Measurements from ENCODE around the gene SLC25A43. TPM values are rescaled to one million over a fixed set of nuclear protein-coding genes. Genes with fewer than 3 reads are reported as not detected.
"Not testable (repeated sequence)": the region's sequence is repeated elsewhere in the genome, so short reads cannot be mapped to it uniquely, and the experiment has no call there.

The SLC25A43 gene
- polyA plus RNA-seq, result 12.5 TPM

- Mint-ChIP-seq H3K4me3 (peak within 1 kb of the TSS; percentile 84 to 97 (median 95)), H3K4me1 (peaks cover 11 to 18% (median 17%) of the 10 kb centered on the region in 3 donors), H3K27ac (peak within 1 kb of the TSS; percentile 86 to 94 (median 93)), H3K9me3 (no peaks in the 10 kb centered on the region), H3K36me3 (no peaks in the 10 kb centered on the region), H3K27me3 (peaks cover 3% of the 10 kb centered on the region)
Observed at GRCh38 chrX:119398974-119399771, at the start of gene SLC25A43. Gene SLC25A43, plus strand, starts transcription at chrX:119399336. Its CDS starts 68 bp downstream, at chrX:119399404.

- Mint-ChIP-seq H3K27ac (no peak overlapping the region), H3K9me3 (peaks cover 0 to 3% (median 0%) of the 10 kb centered on the region in 3 donors), H3K36me3 (peaks cover 1% of the 10 kb centered on the region), H3K4me1 (peaks cover 0 to 2% (median 0%) of the 10 kb centered on the region in 3 donors), H3K27me3 (peaks cover 14% of the 10 kb centered on the region), H3K4me3 (no peak overlapping the region)
Observed at GRCh38 chrX:119359618-119360382, 39.3 kb upstream of the SLC25A43 start.

DNA sequence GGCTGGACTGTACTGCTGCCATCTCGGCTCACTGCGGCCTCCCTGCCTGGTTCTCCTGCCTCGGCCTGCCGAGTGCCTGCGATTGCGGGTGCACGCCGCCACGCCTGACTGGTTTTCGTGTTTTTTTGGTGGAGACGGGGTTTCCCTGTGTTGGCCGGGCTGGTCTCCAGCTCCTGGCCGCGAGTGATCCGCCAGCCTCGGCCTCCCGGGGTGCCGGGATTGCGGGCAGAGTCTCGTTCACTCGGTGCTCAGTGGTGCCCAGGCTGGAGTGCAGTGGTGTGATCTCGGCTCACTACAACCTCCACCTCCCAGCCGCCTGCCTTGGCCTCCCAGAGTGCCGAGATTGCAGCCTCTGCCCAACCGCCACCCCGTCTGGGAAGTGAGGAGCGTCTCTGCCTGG, 37.7 kb upstream of the SLC25A43 start:
- not testable (repeated sequence) for H3K4me1 Mint-ChIP-seq, H3K27ac Mint-ChIP-seq, H3K27me3 Mint-ChIP-seq, H3K9me3 Mint-ChIP-seq, H3K36me3 Mint-ChIP-seq, H3K4me3 Mint-ChIP-seq

DNA sequence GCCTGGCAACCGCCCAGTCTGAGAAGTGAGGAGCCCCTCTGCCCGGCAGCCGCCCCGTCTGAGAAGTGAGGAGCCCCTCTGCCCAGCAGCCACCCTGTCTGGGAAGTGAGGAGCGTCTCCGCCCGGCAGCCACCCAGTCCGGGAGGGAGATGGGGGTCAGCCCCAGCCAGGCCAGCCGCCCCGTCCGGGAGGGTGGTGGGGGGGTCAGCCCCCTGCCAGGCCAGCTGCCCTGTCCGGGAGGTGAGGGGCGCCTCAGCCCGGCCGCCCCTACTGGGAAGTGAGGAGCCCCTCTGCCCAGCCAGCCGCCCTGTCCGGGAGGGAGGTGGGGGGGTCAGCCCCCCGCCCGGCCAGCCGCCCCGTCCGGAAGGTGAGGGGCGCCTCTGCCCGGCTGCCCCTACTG, 37.1 kb upstream of the SLC25A43 start:
- not testable (repeated sequence) for H3K36me3 Mint-ChIP-seq, H3K27ac Mint-ChIP-seq, H3K4me1 Mint-ChIP-seq, H3K9me3 Mint-ChIP-seq, H3K4me3 Mint-ChIP-seq, H3K27me3 Mint-ChIP-seq

DNA sequence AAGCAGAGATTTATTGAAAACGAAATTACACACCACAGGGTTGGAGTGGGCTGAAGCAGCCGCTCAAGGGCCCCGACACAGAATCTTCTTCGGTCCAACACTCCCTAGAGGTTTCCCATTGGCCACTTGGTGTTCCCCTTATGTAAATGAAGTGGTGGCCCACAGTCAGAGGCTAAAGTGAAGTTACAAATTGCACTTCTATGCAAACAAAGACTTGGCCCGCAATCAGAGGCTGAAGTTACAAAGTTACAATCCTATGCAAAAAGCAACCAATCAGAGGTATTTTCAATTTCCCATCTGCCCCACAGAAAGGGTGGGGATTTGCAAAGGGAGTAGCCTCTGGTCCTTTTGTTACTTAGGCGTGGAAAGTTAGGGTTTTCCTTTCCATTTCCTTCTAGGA, 35.7 kb upstream of the SLC25A43 start:
- Mint-ChIP-seq H3K36me3 (peaks cover 2% of the 10 kb centered on the region), H3K27me3 (peaks cover 9% of the 10 kb centered on the region), H3K9me3 (peaks cover 0 to 3% (median 0%) of the 10 kb centered on the region in 3 donors), H3K27ac (no peak overlapping the region), H3K4me3 (no peak overlapping the region), H3K4me1 (peaks cover 0 to 2% (median 0%) of the 10 kb centered on the region in 3 donors)

DNA sequence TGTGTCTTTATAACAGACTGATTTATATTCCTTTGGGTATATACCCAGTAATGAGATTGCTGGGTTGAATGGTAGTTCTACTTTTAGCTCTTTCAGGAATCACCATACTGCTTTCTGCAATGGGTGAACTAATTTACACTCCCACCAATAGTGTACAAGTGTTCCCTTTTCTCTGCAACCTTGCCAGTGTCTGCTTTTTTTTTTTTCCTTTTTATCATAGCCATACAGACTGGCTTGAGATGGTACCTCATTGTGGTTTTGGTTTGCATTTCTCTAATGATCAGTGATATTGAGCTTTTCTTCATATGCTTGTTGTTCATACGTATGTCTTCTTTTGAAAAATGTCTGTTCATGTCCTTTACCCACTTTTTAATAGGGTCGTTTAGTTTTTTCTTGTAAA, 27.3 kb upstream of the SLC25A43 start:
- not testable (repeated sequence) for H3K27ac Mint-ChIP-seq, H3K9me3 Mint-ChIP-seq, H3K36me3 Mint-ChIP-seq, H3K4me3 Mint-ChIP-seq, H3K4me1 Mint-ChIP-seq
- H3K27me3 Mint-ChIP-seq, result peaks cover 12% of the 10 kb centered on the region

DNA sequence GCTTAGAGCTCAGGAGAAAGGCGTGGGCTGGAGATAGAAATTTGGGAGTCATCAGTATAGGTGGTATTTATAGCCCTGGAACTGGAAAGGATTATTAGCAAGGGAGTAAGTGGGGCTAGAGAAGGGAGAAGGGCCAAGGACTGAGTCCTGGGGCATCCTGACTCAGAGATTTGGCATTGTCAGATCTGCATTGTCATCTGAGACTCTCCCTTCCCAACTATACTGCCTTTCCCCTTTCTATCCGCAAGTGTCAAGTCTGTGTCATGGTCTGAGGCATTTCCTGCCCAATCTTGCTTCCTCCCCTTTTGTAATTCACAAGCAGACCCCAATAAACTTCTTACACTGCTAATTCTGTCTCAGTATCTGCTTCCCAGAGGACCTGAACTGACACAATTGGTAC, 24.4 kb upstream of the SLC25A43 start:
- H3K4me3 Mint-ChIP-seq, result no peak overlapping the region
- no peaks in the 10 kb centered on the region for H3K9me3 Mint-ChIP-seq
- no peak overlapping the region for H3K27ac Mint-ChIP-seq
- H3K4me1 Mint-ChIP-seq, result no peaks in the 10 kb centered on the region
- H3K27me3 Mint-ChIP-seq, result peaks cover 12% of the 10 kb centered on the region
- no peaks in the 10 kb centered on the region for H3K36me3 Mint-ChIP-seq

DNA sequence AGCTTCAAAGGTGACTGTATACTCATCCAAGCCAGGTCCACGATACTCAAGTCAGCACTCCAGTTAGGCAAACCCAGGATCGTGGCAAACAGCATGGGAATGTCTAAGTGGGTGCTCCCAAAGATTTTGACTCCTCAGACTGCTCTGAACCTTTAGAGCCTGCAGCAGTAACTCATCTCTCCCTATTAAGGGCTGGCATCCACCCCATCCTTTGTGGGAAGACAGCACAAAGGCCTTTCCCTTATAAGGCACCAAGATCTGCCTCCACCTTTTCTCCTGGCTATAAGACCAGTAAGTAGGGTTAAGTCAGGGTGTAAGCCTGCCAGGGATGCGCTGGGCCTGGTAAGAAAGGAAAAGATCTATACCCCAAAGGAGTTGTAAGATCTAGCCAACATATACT, 23.6 kb upstream of the SLC25A43 start:
- Mint-ChIP-seq H3K27me3 (peaks cover 12% of the 10 kb centered on the region), H3K4me3 (no peak overlapping the region), H3K36me3 (no peaks in the 10 kb centered on the region), H3K9me3 (no peaks in the 10 kb centered on the region), H3K4me1 (no peaks in the 10 kb centered on the region), H3K27ac (no peak overlapping the region)

- Mint-ChIP-seq H3K36me3 (no peaks in the 10 kb centered on the region), H3K4me3 (no peak overlapping the region), H3K4me1 (no peaks in the 10 kb centered on the region), H3K27ac (no peak overlapping the region), H3K9me3 (no peaks in the 10 kb centered on the region), H3K27me3 (peaks cover 12% of the 10 kb centered on the region)
Observed at GRCh38 chrX:119376312-119376711, 22.8 kb upstream of the SLC25A43 start.

- H3K4me3 Mint-ChIP-seq, result no peak overlapping the region
- peaks cover 1% of the 10 kb centered on the region for H3K27me3 Mint-ChIP-seq
- H3K36me3 Mint-ChIP-seq, result peaks cover 4% of the 10 kb centered on the region
- H3K9me3 Mint-ChIP-seq, result no peaks in the 10 kb centered on the region
- H3K27ac Mint-ChIP-seq, result no peak overlapping the region
- H3K4me1 Mint-ChIP-seq, result peaks cover 0 to 2% (median 0%) of the 10 kb centered on the region in 3 donors
Observed at GRCh38 chrX:119381349-119381944, 17.7 kb upstream of the SLC25A43 start.

DNA sequence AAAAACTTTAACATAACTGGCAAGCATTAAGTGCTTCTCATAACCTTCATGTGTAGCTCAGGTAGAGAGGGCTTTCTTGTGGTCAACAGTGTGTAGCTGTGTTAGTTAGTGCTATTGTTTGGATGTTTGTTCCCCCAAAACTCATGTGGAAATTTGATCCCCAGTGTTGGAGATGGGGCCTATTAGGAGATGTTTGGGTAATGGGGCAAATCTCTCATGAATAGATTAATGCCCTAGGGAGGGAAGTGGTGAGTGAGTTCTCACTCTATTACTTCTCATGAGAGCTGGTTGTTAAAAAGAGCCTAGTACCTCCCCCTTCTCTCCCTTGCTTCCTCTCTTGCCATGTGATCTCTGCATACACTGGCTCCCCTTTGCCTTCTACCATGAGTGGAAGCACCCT, 16.5 kb upstream of the SLC25A43 start:
- H3K4me1 Mint-ChIP-seq, result peaks cover 0 to 2% (median 0%) of the 10 kb centered on the region in 3 donors
- no peaks in the 10 kb centered on the region for H3K9me3 Mint-ChIP-seq
- H3K36me3 Mint-ChIP-seq, result peaks cover 4% of the 10 kb centered on the region
- no peak overlapping the region for H3K27ac Mint-ChIP-seq
- no peak overlapping the region for H3K4me3 Mint-ChIP-seq
- H3K27me3 Mint-ChIP-seq, result peaks cover 3% of the 10 kb centered on the region

GRCh38 chrX:119386685-119387084, 12.5 kb upstream of the SLC25A43 start:
- not testable (repeated sequence) for H3K27me3 Mint-ChIP-seq, H3K27ac Mint-ChIP-seq, H3K36me3 Mint-ChIP-seq, H3K4me1 Mint-ChIP-seq, H3K9me3 Mint-ChIP-seq, H3K4me3 Mint-ChIP-seq

DNA sequence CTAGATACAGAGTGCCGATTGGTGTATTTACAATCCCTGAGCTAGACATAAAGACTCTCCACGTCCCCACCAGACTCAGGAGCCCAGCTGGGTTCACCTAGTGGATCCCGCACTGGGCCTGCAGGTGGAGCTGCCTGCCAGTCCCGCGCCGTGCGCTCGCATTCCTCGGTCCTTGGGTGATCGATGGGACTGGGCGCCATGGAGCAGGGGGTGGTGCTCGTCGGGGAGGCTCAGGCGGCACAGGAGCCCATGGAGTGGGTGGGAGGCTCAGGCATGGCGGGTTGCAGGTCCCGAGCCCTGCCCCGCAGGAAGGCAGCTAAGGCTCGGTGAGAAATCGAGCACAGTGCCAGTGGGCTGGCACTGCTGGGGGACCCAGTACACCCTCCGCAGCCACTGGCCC, 11.7 kb upstream of the SLC25A43 start:
- not testable (repeated sequence) for H3K4me3 Mint-ChIP-seq, H3K9me3 Mint-ChIP-seq, H3K36me3 Mint-ChIP-seq, H3K27ac Mint-ChIP-seq, H3K27me3 Mint-ChIP-seq, H3K4me1 Mint-ChIP-seq

GRCh38 chrX:119389214-119389613, 9.9 kb upstream of the SLC25A43 start:
- Mint-ChIP-seq H3K27ac (peak overlapping the region in 1 of 3 donors; percentile 28), H3K27me3 (peaks cover 4% of the 10 kb centered on the region), H3K4me1 (peaks cover 0 to 5% (median 2%) of the 10 kb centered on the region in 3 donors), H3K4me3 (peak overlapping the region in 3 of 4 donors; percentile 9 to 59 (median 33)), H3K9me3 (peaks cover 0 to 1% (median 0%) of the 10 kb centered on the region in 3 donors), H3K36me3 (no peaks in the 10 kb centered on the region)

- peaks cover 0 to 1% (median 0%) of the 10 kb centered on the region in 3 donors for H3K9me3 Mint-ChIP-seq
- no peaks in the 10 kb centered on the region for H3K36me3 Mint-ChIP-seq
- H3K4me3 Mint-ChIP-seq, result peak overlapping the region in 1 of 4 donors; percentile 19
- H3K27me3 Mint-ChIP-seq, result peaks cover 5% of the 10 kb centered on the region
- peaks cover 0 to 5% (median 2%) of the 10 kb centered on the region in 3 donors for H3K4me1 Mint-ChIP-seq
- H3K27ac Mint-ChIP-seq, result no peak overlapping the region
Observed at GRCh38 chrX:119389871-119390501, 9.2 kb upstream of the SLC25A43 start.

Measured in IgD-negative memory B cell (primary cell).